Measurements from ENCODE around the gene SH3GL1. TPM values are rescaled to one million over a fixed set of nuclear protein-coding genes. Genes with fewer than 3 reads are reported as not detected.

Gene SH3GL1
- total and polyA plus RNA-seq, 10 of the 15 experiments (the other 5 are each of a cell fraction or from before 2014, with no cell fraction given), result 0.93 to 47.4 (median 28.4) TPM

- TF ChIP-seq EGR1 (IDR thresholded peaks at IDR 0.05; ENCODE audit: borderline replicate concordance in 1 of 2, low read depth in 2 of 2, low read length in 2 of 2) (peak in 1 of 2 experiments; percentile 47; a peak in 1 of 3 replicates), MYC (IDR thresholded peaks at IDR 0.05; ENCODE audit: insufficient read depth, insufficient read length, insufficient replicate concordance, low read length, severe bottlenecking) (no peak), BCL3 (IDR thresholded peaks at IDR 0.05; ENCODE audit: borderline replicate concordance, insufficient read depth, low read depth, low read length, poor library complexity, severe bottlenecking) (no peak), TBL1XR1 (IDR thresholded peaks at IDR 0.05; ENCODE audit: low read depth, low read length) (peak; percentile 53; the same call in 1 of the 2 replicates), CREB1 (IDR thresholded peaks at IDR 0.05; ENCODE audit: low read depth) (no peak), BACH1 (IDR thresholded peaks at IDR 0.05; ENCODE audit: borderline replicate concordance) (no peak), EED (IDR thresholded peaks at IDR 0.05; ENCODE audit: low read depth) (no peak), SP1 (IDR thresholded peaks at IDR 0.05; ENCODE audit: low read depth, low read length) (peak; percentile 99), ETV6 (conservative IDR thresholded peaks at IDR 0.05 in 1 of 2, IDR thresholded peaks at IDR 0.05 in 1 of 2; ENCODE audit: borderline replicate concordance in 1 of 2, low read depth in 1 of 2) (no peak), USF2 (IDR thresholded peaks at IDR 0.05; ENCODE audit: borderline replicate concordance, low read depth, low read length) (no peak), TARDBP (IDR thresholded peaks at IDR 0.05; ENCODE audit: borderline replicate concordance) (peak; percentile 95; the same call in 1 of the 2 replicates), POLR2AphosphoS5 (IDR thresholded peaks at IDR 0.05; ENCODE audit: low read length) (peak; percentile 71; the same call in 1 of the 2 replicates), STAT1 (conservative IDR thresholded peaks at IDR 0.05) (no peak), ZBTB40 (IDR thresholded peaks at IDR 0.05; ENCODE audit: borderline replicate concordance) (no peak), RELA (IDR thresholded peaks at IDR 0.05; ENCODE audit: borderline replicate concordance, partially characterized antibody) (no peak)
- TF ChIP-seq, protein P1, sequence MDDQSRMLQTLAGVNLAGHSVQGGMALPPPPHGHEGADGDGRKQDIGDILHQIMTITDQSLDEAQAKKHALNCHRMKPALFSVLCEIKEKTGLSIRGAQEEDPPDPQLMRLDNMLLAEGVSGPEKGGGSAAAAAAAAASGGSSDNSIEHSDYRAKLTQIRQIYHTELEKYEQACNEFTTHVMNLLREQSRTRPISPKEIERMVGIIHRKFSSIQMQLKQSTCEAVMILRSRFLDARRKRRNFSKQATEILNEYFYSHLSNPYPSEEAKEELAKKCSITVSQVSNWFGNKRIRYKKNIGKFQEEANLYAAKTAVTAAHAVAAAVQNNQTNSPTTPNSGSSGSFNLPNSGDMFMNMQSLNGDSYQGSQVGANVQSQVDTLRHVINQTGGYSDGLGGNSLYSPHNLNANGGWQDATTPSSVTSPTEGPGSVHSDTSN (IDR thresholded peaks at IDR 0.05; ENCODE audit: insufficient replicate concordance, low read depth, low read length), result peak; percentile 86
- TF ChIP-seq, protein P2, sequence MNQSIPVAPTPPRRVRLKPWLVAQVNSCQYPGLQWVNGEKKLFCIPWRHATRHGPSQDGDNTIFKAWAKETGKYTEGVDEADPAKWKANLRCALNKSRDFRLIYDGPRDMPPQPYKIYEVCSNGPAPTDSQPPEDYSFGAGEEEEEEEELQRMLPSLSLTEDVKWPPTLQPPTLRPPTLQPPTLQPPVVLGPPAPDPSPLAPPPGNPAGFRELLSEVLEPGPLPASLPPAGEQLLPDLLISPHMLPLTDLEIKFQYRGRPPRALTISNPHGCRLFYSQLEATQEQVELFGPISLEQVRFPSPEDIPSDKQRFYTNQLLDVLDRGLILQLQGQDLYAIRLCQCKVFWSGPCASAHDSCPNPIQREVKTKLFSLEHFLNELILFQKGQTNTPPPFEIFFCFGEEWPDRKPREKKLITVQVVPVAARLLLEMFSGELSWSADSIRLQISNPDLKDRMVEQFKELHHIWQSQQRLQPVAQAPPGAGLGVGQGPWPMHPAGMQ (IDR thresholded peaks at IDR 0.05; ENCODE audit: borderline replicate concordance), result no peak
- TF ChIP-seq, protein P3, sequence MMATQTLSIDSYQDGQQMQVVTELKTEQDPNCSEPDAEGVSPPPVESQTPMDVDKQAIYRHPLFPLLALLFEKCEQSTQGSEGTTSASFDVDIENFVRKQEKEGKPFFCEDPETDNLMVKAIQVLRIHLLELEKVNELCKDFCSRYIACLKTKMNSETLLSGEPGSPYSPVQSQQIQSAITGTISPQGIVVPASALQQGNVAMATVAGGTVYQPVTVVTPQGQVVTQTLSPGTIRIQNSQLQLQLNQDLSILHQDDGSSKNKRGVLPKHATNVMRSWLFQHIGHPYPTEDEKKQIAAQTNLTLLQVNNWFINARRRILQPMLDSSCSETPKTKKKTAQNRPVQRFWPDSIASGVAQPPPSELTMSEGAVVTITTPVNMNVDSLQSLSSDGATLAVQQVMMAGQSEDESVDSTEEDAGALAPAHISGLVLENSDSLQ (IDR thresholded peaks at IDR 0.05), result peak; percentile 50
Observed at GRCh38 chr19:4328243-4328990, 71.9 kb downstream of the SH3GL1 start (continued).
